Measurements from ENCODE around the gene ABCC8.

Gene ABCC8

GRCh38 chr11:17469998-17470397, 6.6 kb downstream of the ABCC8 start:
- DNase-seq (ENCODE audit: low read depth): no peak

DNA sequence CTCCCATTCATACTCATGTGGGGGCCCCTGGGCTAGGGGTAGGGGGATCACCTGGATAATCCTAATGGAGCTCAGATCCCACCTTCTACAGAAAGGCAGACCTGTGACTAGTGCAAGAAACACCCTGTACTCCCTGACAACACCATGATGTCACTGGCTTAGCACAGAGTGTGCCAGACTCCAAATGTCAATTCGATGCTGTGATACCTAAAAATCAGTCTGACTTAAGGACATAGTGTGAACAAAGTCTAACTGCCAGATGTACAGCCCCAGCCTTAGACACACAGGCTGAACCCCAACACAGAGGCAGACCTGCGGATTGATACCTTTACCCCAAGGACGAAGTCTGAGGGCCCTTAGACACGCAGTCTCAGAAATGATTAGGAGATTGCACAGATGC, 8.5 kb downstream of the ABCC8 start:
- no peak for DNase-seq (ENCODE audit: low read depth)

DNA sequence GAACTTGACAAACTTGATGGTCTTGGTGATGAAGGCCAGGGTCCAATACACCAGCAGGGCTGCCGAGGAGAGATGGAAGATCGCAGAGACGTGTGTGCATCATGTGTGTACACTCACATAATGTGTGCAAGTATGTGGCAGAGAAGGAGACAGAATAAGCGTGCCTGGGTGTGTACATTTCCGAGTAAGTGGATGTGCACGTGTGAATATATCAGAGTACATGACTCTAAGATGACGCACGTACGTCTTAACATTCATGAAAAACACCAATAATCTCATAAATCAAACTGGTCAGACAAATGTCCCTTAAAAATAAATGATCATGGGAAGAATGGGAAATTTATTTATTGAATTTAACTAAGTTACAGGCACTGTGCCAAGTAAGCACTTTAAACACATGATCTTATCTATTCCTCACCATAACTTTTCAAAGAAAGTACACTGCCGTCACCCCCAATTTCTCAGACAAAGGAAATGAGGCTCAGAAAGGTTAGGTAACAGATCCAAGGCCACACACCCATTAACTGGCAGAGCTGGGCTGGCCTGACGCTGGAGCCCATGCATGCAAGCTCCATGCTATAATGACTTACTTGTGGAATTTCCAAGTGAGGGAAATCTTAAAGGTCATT, 13.0 kb downstream of the ABCC8 start:
- no peak for DNase-seq (ENCODE audit: low read depth)

- DNase-seq (ENCODE audit: low read depth): no peak
Observed at GRCh38 chr11:17462940-17463339, 13.7 kb downstream of the ABCC8 start.

- DNase-seq (ENCODE audit: low read depth): no peak
Observed at GRCh38 chr11:17460406-17460805, 16.2 kb downstream of the ABCC8 start.

GRCh38 chr11:17459236-17459896, 17.3 kb downstream of the ABCC8 start:
- no peak for DNase-seq (ENCODE audit: low read depth)

DNA sequence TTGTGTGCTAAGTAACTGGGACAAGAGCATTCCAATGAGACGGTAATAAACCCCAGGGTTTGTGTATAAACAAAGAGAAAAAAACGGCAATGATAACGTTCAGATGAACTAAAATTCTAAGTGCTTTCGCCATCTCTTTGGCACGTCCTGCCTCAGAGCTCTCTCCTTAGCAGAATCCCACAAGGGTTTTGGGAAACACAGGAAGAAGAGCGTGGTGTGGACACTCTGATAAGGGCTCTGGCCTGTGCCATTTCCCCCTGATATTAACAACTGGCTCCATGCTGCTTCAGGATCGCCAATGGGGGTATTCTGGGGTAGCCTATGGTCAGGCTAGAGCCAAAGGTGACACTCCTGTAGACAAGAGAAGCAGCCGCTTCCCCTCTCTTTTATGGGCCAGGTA, 18.4 kb downstream of the ABCC8 start:
- DNase-seq (ENCODE audit: low read depth): no peak

GRCh38 chr11:17457396-17458173, 19.1 kb downstream of the ABCC8 start:
- no peak for DNase-seq (ENCODE audit: low read depth)

- no peak for DNase-seq (ENCODE audit: low read depth)
Observed at GRCh38 chr11:17452668-17453067, 24.0 kb downstream of the ABCC8 start.

DNA sequence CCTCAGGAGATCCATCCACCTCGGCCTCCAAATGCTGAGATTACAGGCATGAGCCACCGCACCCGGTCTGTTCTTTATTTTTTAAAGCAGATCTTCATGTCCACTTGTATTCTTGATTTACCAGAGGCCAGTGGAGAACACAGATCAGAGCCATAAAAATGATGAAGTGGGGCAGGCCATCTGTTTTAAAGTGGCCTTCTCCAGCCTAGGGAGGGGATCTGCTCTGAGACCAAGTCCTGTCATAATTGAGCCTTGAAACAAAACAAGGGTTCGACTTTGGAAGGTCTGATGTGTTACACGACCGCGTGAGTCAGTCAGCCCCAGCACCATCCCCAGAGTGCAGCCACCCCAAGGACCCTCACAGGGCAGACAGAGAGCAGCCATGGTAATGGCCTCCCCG, 27.5 kb downstream of the ABCC8 start:
- DNase-seq (ENCODE audit: low read depth): no peak

GRCh38 chr11:17446482-17446881, 30.2 kb downstream of the ABCC8 start:
- no peak for DNase-seq (ENCODE audit: low read depth)

- DNase-seq (ENCODE audit: low read depth): no peak
Observed at GRCh38 chr11:17445240-17445795, 31.3 kb downstream of the ABCC8 start.

GRCh38 chr11:17443926-17444690, 32.5 kb downstream of the ABCC8 start:
- DNase-seq (ENCODE audit: low read depth): no peak

- no peak for DNase-seq (ENCODE audit: low read depth)
Observed at GRCh38 chr11:17443423-17443822, 33.2 kb downstream of the ABCC8 start.

- no peak for DNase-seq (ENCODE audit: low read depth)
Observed at GRCh38 chr11:17443000-17443399, 33.6 kb downstream of the ABCC8 start.

GRCh38 chr11:17439316-17439782, 37.3 kb downstream of the ABCC8 start:
- no peak for DNase-seq (ENCODE audit: low read depth)

GRCh38 chr11:17437366-17437765, 39.3 kb downstream of the ABCC8 start:
- no peak for DNase-seq (ENCODE audit: low read depth)

DNA sequence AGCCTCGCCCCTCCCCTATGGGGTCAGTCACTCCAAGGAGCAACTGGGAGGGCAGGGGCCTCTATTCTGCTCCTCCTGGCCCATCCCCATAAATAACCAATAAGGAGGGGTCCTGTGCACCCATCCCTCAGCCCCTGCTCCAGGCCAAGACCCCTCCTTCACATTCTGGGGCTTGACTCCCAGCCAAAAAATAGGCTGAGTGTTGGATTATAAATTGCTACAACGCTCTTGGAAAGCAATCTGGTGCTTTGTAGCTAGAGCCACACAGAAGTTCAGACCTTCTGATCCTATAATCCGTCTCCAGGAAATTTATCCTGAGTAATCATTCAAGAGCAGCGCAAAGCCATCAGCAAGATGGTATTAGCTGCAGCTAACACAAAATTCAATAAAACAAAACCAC, 42.5 kb downstream of the ABCC8 start:
- DNase-seq (ENCODE audit: low read depth): no peak

- no peak for DNase-seq (ENCODE audit: low read depth)
Observed at GRCh38 chr11:17432002-17432401, 44.6 kb downstream of the ABCC8 start.

- no peak for DNase-seq (ENCODE audit: low read depth)
Observed at GRCh38 chr11:17431139-17431538, 45.5 kb downstream of the ABCC8 start.

- no peak for DNase-seq (ENCODE audit: low read depth)
Observed at GRCh38 chr11:17430616-17431015, 46.0 kb downstream of the ABCC8 start.

GRCh38 chr11:17428925-17429324, 47.7 kb downstream of the ABCC8 start:
- DNase-seq (ENCODE audit: low read depth): no peak
